Chondrocyte (in vitro differentiated cells): Measurements from ENCODE around the gene TMEM131L. TPM values are rescaled to one million over a fixed set of nuclear protein-coding genes. Genes with fewer than 3 reads are reported as not detected.
A peak's percentile ranks its signal among the peaks of the same experiment; 100 is the strongest.

ENCODE experiments used
- DNase-seq: peaks from one replicate; pipeline ENCODE4 v3.0.0; 2021; ENCODE audit warnings: mixed read lengths, low spot score
- H3K27ac Mint-ChIP-seq: one replicate; pipeline ENCODE4 v1.8.0; 2021; ENCODE audit warnings: mild to moderate bottlenecking, moderate library complexity, mixed read lengths; ENCODE audit not compliant: unreplicated experiment
- H3K27me3 Mint-ChIP-seq: 2 replicates; pipeline ENCODE4 v1.8.0; 2021; ENCODE audit warnings: low read depth, mixed read lengths
- H3K36me3 Mint-ChIP-seq: 2 replicates; pipeline ENCODE4 v1.8.0; 2021; ENCODE audit warnings: low read depth, mixed read lengths
- H3K4me1 Mint-ChIP-seq: 2 replicates; pipeline ENCODE4 v1.8.0; 2021; ENCODE audit warnings: low read depth, mild to moderate bottlenecking, mixed read lengths
- H3K4me3 Mint-ChIP-seq: one replicate; pipeline ENCODE4 v1.8.0; 2021; ENCODE audit warnings: mild to moderate bottlenecking, moderate library complexity, mixed read lengths; ENCODE audit not compliant: unreplicated experiment
- H3K9me3 Mint-ChIP-seq: 2 replicates; pipeline ENCODE4 v1.8.0; 2021; ENCODE audit warnings: low read depth, mixed read lengths
- total RNA-seq: library from RNA; stranded (reverse); gene quantifications from 3 replicates; pipeline ENCODE4 v1.2.1, GENCODE V29; 2021
- TF ChIP-seq, protein P1 (sequence below): fragments of 200-600 bp; sonication (generic); IDR thresholded peaks from 2 replicates; pipeline ENCODE4 v1.5.0; 2021; ENCODE audit warnings: antibody characterized with exemption, mild to moderate bottlenecking, moderate library complexity

TMEM131L gene
- total RNA-seq, 1 donor from 2014 or later = 8.4 TPM

DNA sequence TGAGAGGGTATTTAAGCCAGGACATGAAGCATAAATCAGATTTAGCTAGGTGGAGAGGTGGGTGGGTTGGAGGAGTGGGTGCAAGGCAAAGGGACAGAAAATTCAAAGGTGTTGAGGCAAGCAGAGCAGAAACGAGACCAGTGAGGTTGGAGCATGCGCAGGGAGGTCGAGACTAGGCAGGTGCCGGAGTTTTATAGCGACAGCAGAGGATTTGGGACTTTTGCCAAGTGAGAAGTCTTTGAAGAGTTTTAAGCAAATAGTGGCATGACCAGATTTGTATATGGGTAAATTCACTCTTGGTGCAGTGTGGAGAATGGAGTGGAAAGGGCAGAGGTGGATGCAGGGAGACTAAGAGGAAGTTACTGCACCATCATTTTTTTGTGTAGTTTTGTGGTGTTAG, 110.9 kb downstream of the TMEM131L start:
- Mint-ChIP-seq H3K27me3 (no peaks in the 10 kb centered on the region), H3K9me3 (no peaks in the 10 kb centered on the region), H3K4me3 (no peak overlapping the region), H3K27ac (peak overlapping the region; percentile 10), H3K36me3 (peaks cover 2% of the 10 kb centered on the region), H3K4me1 (peaks cover 14% of the 10 kb centered on the region)
- DNase-seq = no peak
- TF ChIP-seq, protein P1, sequence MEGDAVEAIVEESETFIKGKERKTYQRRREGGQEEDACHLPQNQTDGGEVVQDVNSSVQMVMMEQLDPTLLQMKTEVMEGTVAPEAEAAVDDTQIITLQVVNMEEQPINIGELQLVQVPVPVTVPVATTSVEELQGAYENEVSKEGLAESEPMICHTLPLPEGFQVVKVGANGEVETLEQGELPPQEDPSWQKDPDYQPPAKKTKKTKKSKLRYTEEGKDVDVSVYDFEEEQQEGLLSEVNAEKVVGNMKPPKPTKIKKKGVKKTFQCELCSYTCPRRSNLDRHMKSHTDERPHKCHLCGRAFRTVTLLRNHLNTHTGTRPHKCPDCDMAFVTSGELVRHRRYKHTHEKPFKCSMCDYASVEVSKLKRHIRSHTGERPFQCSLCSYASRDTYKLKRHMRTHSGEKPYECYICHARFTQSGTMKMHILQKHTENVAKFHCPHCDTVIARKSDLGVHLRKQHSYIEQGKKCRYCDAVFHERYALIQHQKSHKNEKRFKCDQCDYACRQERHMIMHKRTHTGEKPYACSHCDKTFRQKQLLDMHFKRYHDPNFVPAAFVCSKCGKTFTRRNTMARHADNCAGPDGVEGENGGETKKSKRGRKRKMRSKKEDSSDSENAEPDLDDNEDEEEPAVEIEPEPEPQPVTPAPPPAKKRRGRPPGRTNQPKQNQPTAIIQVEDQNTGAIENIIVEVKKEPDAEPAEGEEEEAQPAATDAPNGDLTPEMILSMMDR = no peak

DNA sequence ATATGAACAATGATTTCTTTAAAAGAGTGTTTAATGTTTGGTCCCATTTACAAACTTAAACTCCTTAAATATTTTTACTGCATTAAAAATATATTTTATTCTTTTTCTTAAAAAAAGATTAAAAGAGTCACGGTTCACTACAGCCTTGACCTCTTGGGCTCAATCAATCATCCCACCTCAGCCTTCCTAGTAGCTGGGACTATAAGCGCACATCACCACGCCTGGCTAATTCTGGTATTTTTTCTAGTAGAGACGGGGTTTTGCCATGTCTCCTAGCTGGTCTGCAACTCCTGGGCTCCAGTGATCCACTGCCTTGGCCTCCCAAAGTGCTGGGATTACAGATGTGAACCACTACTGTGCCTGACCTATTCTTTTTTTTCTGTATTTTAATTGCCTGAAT, 113.2 kb downstream of the TMEM131L start:
- TF ChIP-seq, protein P1 = no peak
- Mint-ChIP-seq H3K36me3 (peaks cover 2% of the 10 kb centered on the region), H3K4me3 (no peak overlapping the region), H3K27ac (no peak overlapping the region), H3K27me3 (no peaks in the 10 kb centered on the region), H3K4me1 (peaks cover 7% of the 10 kb centered on the region), H3K9me3 (no peaks in the 10 kb centered on the region)
- DNase-seq = no peak

DNA sequence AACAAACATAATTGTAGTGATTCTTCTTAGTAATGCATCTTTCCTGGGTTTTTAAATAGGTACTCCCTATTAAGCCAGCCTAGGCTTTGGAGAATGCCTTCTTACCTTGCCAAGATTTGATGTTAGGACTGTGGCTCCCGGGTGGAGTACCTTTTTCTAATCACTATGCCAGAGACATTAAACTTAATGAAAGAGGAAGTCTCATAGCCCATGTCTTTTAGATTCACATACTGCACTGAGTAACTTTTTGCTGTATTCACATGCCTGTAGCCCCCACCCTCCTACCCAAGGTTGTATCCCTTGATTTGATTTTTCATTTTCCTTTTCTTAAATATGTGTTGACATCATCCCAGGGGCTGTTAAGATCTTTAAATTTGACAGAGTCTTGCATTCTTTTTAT, 113.7 kb downstream of the TMEM131L start:
- Mint-ChIP-seq H3K27me3 (no peaks in the 10 kb centered on the region), H3K4me1 (peaks cover 5% of the 10 kb centered on the region), H3K36me3 (peaks cover 2% of the 10 kb centered on the region), H3K27ac (no peak overlapping the region), H3K9me3 (no peaks in the 10 kb centered on the region), H3K4me3 (no peak overlapping the region)
- TF ChIP-seq, protein P1 = no peak
- DNase-seq = no peak

DNA sequence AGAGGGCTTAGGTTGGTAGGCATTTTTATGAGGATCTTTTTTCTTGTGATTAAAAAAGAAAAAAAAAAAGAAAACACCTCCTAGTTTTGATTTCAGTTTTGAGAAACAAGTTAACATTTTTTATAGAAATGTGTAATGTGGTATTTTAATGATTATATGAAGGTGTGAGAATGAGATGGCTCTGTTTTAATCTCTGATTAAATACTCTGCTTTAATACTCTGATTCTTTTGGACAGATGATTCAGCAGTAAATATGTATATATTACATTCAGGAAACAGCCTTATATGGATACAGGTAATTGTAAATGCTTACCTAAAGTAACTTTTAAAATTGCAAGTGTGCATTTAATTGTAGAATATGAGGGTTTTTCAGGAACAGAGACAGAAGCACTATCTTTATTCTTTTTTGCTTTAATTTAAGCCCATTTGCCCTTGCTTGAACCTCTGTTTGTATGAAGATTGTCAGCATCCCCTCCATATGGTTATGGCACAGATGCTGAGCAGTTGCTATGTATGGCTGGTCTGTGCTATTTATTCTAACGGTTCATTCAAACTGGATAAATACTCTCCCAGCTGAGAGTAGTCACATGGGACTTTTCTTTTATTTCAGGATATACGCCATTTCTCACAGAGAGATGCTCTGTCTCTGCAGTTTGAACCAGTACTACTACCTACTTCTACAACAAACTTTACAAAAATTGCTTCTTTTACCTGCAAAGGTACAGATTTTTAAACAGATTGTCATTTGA, 117.0 kb downstream of the TMEM131L start:
- H3K27ac Mint-ChIP-seq = no peak overlapping the region
- H3K9me3 Mint-ChIP-seq = no peaks in the 10 kb centered on the region
- no peak overlapping the region for H3K4me3 Mint-ChIP-seq
- DNase-seq = no peak
- H3K4me1 Mint-ChIP-seq = no peaks in the 10 kb centered on the region
- peaks cover 2% of the 10 kb centered on the region for H3K36me3 Mint-ChIP-seq
- no peaks in the 10 kb centered on the region for H3K27me3 Mint-ChIP-seq
- TF ChIP-seq, protein P1 = no peak

DNA sequence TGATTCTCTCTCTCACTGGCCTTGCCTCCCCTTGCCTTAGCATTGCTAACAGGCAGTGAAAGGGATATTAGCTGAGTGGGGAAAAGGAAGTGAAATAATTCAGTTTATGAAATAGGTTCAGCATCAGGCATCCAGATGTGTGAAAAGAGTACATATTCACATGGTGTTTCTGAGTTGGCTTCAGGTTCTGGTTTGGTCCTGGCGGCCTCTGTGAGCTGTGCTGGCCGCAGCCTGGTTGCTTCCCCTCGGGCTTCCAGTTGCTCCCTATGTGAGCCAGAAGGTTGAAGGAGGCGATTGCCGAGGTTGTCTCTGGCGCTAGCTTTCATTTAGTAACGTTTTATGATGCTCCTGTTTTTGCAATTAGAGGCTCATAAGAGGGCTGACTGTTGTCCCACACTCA, 118.9 kb downstream of the TMEM131L start:
- peaks cover 10% of the 10 kb centered on the region for H3K36me3 Mint-ChIP-seq
- TF ChIP-seq, protein P1 = no peak
- H3K9me3 Mint-ChIP-seq = no peaks in the 10 kb centered on the region
- H3K27ac Mint-ChIP-seq = no peak overlapping the region
- no peak for DNase-seq
- H3K4me3 Mint-ChIP-seq = no peak overlapping the region
- H3K27me3 Mint-ChIP-seq = no peaks in the 10 kb centered on the region
- H3K4me1 Mint-ChIP-seq = peaks cover 2% of the 10 kb centered on the region
